ENCODE results near the gene DUS4L. TPM values are rescaled to one million over a fixed set of nuclear protein-coding genes. Genes with fewer than 3 reads are reported as not detected.
A peak's percentile ranks its signal among the peaks of the same experiment; 100 is the strongest.
"Not testable (repeated sequence)": the region's sequence is repeated elsewhere in the genome, so short reads cannot be mapped to it uniquely, and the experiment has no call there.

The DUS4L gene, protein sequence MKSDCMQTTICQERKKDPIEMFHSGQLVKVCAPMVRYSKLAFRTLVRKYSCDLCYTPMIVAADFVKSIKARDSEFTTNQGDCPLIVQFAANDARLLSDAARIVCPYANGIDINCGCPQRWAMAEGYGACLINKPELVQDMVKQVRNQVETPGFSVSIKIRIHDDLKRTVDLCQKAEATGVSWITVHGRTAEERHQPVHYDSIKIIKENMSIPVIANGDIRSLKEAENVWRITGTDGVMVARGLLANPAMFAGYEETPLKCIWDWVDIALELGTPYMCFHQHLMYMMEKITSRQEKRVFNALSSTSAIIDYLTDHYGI
- polyA plus RNA-seq (ENCODE audit: insufficient read length): 22.3 TPM
- long read RNA-seq, donor 1, partial matches to known transcripts: 0 of 1 reads
- long read RNA-seq, donor 1, other reads (novel, unspliced or antisense): 0 of 1 reads
- long read RNA-seq, donor 2, partial matches to known transcripts: 0 of 5 reads
- long read RNA-seq, donor 2, other reads (novel, unspliced or antisense): 0 of 5 reads
- long read RNA-seq, donor 3, partial matches to known transcripts: 0 of 2 reads
- long read RNA-seq, donor 3, other reads (novel, unspliced or antisense): 0 of 2 reads
- long read RNA-seq, donor 4, partial matches to known transcripts: 6 of 6 reads
- long read RNA-seq, donor 4, other reads (novel, unspliced or antisense): 0 of 6 reads
- long read RNA-seq, donor 5, partial matches to known transcripts: 9 of 12 reads
- long read RNA-seq, donor 5, other reads (novel, unspliced or antisense): 0 of 12 reads
- long read RNA-seq, donor 6, partial matches to known transcripts: 0 of 3 reads
- long read RNA-seq, donor 6, other reads (novel, unspliced or antisense): 0 of 3 reads
- long read RNA-seq, donor 7, partial matches to known transcripts: 9 of 14 reads
- long read RNA-seq, donor 7, other reads (novel, unspliced or antisense): 0 of 14 reads
- long read RNA-seq, donor 8, partial matches to known transcripts: 0 of 2 reads
- long read RNA-seq, donor 8, other reads (novel, unspliced or antisense): 0 of 2 reads

DNA sequence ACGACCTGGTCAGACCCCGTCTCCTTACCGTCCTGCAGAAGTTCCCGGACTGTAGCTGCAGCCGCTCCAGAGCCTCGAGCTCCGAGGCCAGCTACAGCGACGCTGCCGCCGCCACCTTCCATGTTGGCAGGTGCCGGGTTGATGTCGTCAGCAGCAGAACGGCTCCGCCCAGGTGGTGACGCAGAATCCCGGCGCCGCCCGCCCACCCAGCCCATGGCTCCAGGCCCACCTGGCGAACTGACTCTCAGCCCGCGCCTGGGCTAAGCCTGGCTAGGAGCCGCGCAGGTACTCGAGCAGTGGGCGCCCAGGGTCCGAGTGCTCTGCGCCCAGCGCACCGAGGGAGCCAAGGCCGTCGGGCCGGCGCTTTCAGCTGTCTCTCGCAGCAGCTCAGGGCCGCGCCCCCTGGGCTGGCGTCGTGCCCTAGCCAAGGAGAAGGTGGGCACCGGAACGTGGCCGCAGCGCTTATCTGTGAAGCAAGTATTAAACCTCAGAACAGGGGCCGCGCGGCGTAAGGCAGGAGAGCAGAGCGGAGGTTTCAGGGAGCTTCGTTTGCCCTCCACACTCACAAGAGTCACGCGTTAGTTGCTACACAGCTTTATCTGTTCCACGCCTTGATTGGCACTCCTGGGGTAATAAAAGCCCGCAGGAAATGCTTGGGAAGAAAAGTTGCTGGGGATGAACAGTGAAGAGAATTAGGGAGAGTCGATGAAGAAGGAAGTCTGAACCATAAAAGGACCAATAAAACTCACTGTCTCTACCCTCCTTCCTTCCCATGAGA lies at the start of gene DUS4L, which contains the start of gene COG5:
Gene DUS4L (plus strand): TSS at position 197 of the 778 bp plus-strand sequence. CDS start 3,100 bp downstream, outside the sequence.
Gene COG5 (minus strand): TSS at position 146 of the 778 bp plus-strand sequence. CDS start 24 bp downstream, at position 122.
- peak; percentile 87 for DNase-seq

DNA sequence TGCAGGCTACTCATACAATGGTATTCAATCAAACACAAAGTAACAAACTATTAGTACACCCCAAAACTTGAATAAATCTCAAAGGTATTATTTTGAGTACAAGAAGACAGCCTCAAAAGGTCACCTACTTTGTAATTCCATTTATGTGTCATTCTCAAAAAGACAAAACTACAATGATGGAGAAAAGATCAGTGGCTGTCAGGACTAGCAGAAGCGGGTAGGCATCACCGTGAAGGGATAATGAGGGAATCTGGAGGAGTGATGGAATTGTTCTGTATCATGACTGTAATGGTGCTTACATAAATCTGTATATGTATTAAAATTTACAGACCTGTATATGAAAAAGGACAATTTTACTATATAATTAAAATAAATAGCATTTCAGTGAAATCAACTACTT lies 37.1 kb upstream of the DUS4L start:
- DNase-seq: no peak

DNA sequence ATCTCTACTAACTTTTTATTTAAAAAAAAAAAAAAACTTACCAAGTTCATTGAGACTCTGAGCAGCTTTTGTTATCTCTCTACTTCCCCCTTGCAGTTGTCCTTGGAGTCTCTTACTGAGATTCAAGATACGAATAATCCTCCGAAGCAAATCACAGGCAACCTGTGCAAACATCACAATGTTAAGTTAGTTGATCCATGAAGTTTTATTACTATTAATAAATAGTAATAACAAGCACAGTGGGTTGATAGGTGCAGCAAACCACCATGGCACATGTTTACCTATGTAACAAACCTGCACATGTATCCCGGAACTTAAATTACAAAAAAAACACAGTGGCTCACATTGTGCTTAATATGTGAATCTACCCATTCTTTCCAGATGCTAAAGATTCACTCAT lies 36.6 kb upstream of the DUS4L start:
- no peak for DNase-seq

DNA sequence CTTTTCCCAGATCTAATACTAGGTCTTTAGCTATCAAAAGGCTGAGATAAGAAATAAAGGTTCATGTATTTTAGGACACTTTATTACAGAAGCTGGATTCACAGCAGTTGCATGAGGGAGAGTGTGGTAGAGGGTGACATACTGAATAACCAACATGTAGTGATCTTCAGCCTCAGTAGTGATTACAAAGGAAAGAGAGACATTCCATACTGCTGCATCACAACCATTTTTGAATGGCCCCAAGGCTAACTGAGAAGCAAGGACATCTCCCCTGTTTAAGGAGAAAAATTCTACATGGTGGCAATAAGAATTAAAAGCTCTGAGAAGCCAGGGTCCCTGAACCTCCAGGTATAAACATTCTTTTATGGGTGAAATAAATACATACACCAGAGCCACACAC lies 35.3 kb upstream of the DUS4L start:
- no peak for DNase-seq

DNA sequence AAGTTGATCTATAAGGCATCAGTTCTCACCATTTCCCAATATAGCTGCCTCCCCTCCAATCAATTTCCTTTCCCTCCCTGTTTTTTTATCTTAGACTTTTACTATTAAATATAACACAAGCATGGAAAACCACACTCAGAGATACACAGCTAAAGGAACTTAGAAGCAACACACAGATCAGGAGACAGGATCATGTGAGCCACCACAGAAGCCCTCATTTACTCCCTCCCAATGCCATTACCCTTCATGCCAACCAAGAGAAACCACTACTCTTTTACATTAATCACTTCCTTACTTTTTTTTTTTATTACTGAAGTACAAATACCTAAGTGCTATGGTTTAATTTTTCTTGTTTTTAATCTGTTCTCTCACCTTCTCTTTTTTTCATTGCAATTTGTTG lies 33.0 kb upstream of the DUS4L start:
- no peak for DNase-seq

DNA sequence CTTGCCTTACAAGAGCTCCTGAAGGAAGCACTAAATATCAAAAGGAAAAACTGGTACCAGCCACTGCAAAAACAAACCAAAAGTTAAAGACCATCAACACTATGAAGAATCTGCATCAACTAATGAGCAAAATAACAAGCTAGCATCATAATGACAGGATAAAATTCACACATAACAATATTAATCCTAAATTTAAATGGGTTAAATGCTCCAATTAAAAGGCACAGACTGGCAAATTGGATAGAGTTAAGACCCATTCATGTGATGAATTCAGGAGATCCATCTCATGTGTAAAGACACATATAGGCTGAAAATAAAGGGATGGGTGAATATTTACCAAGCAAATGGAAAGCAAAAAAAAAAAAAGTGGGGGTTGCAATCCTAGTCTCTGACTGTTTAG lies 29.6 kb upstream of the DUS4L start:
- no peak for DNase-seq

DNA sequence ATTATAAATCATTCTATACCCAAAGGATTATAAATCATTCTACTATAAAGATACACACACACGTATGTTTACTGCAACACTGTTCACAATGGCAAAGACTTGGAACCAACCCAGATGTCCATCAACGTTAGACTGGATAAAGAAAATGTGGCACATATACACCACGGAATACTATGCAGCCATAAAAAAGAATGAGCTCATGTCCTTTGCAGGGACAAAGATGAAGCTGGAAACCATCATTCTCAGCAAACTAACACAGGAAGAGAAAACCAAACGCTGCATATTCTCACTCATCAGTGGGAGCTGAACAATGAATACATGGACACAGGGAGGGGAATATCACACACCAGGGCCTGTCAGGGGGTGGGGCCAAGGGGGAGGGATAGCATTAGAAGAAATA lies 26.5 kb upstream of the DUS4L start:
- not testable (repeated sequence) for DNase-seq

DNA sequence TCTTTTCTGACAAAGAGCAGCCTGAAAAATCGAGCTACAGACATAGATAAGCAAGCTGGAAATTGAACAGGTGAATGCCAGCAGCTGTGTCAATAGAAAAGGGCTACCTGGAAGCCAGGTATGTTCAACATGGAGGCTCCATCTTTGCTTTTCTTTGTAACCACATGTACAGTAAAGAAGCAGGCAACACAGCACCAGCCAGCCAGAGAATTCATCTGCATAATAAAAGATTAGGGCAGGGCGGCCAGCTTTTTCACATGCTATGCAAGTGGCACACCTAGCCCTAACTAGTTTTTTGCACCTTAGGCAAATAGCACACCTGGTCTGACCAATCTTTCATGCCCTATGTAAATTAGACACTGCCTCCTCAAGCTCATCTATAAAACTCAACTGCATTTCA lies 25.8 kb upstream of the DUS4L start:
- DNase-seq: no peak

DNA sequence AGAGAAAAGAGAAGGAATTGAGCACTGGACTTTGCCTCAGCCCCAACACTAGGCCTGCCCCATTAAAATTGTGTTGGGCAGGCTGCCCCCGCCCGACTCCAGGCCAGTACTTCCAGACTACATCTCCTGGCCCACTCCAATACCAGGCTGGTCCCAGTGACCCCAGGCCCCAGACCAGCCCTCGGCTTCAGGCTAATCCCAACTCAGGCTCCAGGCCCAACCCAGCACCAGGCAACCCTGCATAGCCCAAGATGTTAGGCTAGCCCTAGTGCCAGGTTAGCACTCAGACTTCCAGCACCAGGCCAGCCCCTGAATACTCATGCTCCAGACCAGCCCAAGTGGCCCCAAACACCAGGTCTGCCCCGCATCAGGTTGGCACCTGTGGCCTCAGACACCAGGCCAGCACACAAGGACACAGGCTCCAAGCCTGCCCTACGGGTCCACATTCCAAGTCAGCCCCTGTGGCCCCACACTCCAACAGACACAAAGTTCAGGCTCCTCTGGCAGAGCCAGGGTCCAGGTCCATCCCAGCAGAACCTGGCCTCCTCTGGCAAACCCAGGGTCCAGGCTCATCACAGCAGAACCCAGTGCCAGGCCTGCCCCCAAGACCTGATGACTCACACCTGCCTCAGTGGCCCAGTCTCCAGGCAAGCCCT lies 20.3 kb upstream of the DUS4L start:
- no peak for DNase-seq

DNA sequence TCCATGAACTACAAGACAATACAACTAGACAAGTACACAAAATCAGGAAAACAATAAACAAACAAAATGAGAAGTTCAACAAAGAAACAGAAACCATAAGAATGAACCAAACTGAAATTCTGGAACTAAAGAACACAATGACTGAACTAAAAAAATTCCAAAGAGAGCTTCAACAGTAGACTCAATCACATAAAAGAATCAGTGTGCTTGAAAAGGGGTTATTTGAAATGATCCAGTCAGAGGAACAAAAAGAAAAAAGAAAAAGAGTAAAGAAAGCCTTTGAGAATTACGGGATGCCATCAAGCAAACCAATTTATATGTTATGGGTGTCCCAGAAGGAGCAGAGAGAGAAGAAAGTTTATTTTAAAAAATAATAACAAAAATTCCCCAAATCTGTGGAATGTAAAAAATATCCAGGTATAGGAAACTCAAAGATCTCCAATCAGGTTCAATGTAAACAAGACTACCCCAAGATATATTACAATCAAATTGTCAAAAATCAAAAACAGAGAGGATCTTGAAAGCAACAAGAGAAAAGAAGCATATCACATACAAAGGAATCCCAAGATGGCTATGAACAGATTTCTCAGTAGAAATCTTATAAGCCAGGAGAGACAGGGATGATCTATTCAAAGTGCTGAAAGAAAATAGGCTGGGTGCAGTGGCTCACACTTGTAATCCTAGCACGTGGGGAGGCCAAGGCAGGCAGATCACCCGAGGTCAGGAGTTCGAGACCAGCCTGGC lies 18.8 kb upstream of the DUS4L start:
- DNase-seq: no peak

DNA sequence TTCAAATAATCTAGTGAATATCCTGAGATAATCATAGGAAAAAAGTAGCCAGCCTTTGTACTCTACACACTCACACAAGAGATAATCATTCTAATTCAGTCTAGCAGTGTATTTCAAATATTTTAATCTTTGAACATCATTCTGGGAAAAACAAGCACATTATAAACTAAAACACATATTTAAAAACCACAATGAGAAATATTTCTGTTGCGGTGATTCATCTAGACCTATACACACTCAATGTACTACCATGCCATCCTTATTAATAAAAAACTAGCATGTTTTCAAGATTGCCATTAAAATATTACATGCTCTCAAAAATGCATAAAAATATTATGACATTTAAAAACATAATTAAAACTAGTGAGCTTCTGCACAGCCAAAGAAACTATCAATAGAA lies 11.8 kb upstream of the DUS4L start:
- DNase-seq: no peak

DNA sequence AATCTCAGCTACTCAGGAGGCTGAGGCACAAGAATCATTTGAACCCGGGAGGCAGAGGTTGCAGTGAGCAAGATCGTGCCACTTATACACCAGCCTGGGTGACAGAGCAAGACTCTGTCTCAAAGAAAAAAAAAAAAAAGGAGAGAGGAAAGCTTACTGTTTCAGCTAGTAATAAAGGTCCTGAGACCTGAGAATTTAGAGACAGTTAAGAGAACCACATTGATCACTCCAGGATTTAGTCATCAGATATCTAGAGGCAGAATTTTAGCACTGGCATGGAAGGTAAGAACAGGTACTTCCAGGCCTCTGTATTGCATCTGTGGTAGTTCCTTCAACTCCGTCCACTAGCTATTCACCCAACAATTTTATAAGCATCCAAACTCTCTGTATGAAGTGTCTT lies 7.9 kb upstream of the DUS4L start:
- no peak for DNase-seq

DNA sequence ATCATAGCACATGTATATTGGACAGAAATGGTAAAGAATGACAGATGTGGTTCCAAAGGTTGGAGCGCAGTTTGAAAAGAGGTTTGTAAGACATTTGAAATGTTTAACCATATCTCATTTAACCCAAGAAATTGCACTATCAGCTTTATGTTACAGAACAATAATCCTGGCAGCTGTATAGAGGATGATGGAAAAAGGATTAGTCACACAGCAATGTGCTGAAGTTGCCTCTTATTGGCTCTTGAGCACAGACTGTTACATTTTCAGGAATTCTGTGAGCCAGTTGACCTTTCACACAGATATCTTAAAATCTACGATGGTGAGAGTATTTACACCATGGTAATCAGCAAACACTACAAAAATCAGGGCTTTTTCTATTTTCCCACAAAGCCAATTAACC lies 3.9 kb upstream of the DUS4L start:
- DNase-seq: no peak

DNA sequence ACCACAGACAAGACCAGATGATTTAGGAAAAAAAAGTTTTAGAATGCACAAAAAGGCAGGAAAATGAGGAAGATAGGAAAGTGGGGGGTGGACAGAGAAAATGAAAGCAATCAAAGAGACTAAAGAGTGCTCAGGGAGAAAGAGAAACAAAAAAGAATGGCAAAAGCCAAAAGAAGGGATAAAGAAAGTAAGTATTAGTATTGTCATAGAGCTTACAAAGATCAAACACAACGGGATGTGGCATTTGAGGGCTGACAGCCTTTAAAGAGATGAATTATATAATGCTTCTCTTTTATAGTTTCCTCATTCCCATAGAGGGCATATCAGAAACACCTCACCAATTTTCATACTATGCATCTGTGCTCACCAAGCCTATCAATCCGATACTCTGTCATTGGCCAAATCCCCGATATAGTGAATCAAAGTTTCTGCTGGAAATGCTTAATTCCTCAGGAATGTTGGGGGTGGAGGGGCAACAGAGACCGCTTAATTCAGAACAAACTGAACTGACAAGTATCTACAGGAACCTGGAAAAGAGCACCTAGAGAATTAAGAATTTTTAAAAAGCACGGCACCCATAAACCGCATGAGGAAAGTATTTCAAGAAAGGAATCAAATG lies 2.8 kb upstream of the DUS4L start:
- no peak for DNase-seq

DNA sequence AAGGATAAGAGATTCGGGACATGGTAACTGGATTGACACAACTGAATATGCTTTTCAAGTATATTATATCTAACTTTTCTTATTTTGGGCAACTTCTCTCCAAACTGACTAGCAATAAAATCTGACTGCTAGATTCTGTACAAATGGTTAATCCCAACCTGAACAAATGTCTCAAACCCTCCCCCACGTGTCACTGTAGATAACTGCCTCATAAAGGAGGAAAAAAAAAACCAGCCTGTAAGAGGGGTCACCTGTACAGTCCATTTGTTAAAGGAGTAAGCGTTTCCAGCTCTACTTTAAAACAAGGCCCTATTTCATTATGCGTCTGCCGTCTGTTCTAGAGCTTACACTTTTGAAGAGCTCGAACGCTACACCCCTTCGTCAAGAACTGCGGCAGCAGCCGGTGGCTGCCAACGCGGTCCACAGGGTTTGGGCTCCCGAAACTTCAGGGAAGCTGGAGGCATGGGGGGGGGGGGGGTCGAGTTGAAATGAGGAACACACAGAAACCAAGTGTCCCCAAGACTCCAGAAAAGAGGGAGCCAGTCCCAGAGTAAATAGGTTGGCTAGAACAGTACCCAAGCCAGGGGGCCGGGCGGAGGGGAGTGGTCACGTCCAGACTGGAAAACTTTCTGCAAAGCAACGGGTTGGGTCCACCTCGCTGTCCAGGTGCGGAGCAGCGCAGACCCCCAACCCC lies 543 bp upstream of the DUS4L start:
- peak; percentile 61 for DNase-seq

DNA sequence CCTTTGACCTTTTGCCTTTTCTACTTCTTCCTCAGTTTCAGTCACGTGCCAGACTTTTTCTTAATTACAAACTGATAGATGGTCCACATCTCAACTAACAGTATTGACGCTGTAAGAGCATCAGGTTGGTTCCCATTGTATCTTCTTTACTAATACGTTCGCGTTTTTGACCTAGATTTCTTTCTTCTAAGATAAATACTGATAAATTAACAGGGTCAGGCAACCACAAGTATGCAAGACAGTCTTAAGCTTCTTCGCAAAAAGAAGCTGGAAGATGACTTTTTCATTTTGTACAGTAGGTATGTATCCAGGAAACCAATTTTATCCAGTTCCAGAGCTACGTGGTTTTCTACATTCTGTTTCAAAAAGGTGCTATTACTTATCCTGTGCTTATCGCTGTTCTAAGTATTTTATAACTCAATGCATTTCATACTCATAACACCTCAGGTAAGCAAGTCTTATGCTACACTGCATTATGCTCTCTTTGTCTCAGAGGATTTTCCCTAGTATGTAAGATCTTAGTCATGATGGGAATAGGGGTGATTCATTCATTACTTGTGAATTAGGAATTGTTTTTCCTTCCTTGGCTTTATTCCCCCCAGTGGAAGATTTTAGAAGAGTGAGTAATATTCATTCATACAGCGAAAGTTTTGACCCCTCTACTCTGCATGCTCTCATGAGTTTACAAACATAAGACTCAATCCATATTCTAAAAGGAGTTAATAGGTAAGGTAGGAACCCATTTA lies 955 bp downstream of the DUS4L start:
- no peak for DNase-seq

DNA sequence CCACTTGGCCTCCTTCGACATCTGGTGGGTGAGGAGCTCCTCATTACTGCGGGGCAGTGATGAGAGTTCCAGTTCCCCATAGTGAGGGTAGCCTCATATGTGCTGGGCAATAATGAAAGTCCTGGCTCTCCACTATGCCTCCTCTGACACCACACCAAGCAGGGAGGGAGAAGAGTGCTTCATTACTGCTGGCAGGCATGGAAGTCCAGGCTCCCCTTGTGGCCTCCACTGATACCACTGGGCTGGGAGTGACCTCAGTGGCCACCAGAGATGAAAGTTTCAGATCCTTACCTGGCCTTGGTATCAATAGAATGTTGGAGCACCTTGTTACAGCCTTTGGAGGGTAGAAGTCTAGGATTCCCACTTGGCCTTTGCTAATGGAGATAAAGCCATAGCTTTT lies 6.5 kb downstream of the DUS4L start:
- no peak for DNase-seq

DNA sequence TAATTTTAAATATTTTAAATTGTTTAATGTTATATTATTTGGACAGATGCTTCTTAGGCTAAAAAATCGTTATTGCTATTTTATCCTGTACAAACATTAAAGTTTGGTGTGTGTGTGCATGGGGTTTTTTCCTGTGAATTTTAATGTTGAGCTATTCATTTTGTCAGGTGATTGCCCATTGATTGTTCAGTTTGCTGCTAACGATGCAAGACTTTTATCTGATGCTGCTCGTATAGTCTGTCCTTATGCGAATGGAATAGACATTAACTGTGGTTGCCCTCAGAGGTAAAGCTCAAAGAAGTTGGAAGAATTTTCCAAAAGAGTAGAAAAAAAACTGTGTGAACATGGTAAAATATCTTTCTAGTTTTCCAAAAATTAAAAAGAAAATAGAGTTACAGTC lies 9.8 kb downstream of the DUS4L start:
- DNase-seq: no peak

DNA sequence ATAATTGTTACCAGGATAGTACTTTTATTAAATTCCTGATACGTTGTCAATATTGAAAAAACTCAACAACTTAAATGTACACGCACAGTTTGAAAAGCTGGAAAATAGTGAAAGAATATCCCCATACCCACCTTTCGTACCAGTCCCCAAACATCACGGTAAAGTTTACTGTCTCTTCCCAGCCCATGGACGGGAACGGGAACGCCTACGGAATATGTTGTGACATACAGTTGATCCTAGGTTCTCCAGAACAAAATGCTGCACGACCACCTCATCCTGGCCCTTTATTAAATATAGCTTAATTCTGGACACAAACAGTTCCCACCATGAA lies 15.7 kb downstream of the DUS4L start:
- no peak for DNase-seq
